Common myeloid progenitor, CD34-positive (primary cell): Measurements from ENCODE around the gene GFOD2.

Experiments
- CTCF ChIA-PET: fragments of 350-600 bp; sonication (Branson Sonifier 250); formaldehyde crosslinking; loops from one replicate; lab custom pipeline; 2021; ENCODE audit warnings: antibody characterized with exemption; lab: Charles Lee
- POLR2A ChIA-PET: fragments of 350-600 bp; sonication (Branson Sonifier 250); formaldehyde crosslinking; loops from one replicate; lab custom pipeline; 2021; ENCODE audit warnings: antibody characterized with exemption; lab: Charles Lee
- DNase-seq, 3 donors: peaks; one replicate each; pipeline versions ENCODE4 v3.0.0 to v3.0.0-alpha.2; 2013
- H3K27ac ChIP-seq, 2 experiments: 1 replicate in 1 of 2; 2 replicates in 1 of 2; pipeline ENCODE4 v1.7.0; 2013; ENCODE audit warnings: inconsistent platforms in 2 of 2, low read length in 2 of 2, mild to moderate bottlenecking in 2 of 2, low read depth in 1 of 2, moderate library complexity in 1 of 2; ENCODE audit not compliant: severe bottlenecking in 2 of 2, insufficient read depth in 1 of 2, poor library complexity in 1 of 2
- H3K27me3 ChIP-seq, 5 experiments: replicated peaks in 2 of 5; 1 replicate in 3 of 5; 2 replicates in 2 of 5; pipeline versions ENCODE4 v1.6.1 to v1.7.0; 2013; ENCODE audit warnings: low read length in 4 of 5, mild to moderate bottlenecking in 2 of 5, moderate library complexity in 2 of 5, inconsistent platforms in 1 of 5; ENCODE audit not compliant: insufficient read depth in 5 of 5, control insufficient read depth in 4 of 5
- H3K36me3 ChIP-seq, 4 experiments: 1 replicate in 2 of 4; 2 replicates in 2 of 4; pipeline versions ENCODE4 v1.6.1 to v1.7.0; 2013; ENCODE audit warnings: low read length in 3 of 4, control low read depth in 1 of 4, mild to moderate bottlenecking in 1 of 4; ENCODE audit not compliant: control insufficient read depth in 4 of 4, insufficient read depth in 4 of 4
- H3K4me1 ChIP-seq, 4 experiments: 1 replicate in 3 of 4; 2 replicates in 1 of 4; pipeline versions ENCODE4 v1.6.1 to v1.7.1; 2013; ENCODE audit warnings: low read length in 3 of 4, mild to moderate bottlenecking in 3 of 4, control low read depth in 1 of 4, inconsistent platforms in 1 of 4, moderate library complexity in 1 of 4; ENCODE audit not compliant: control insufficient read depth in 4 of 4, insufficient read depth in 4 of 4; ENCODE audit errors: control extremely low read depth in 1 of 4
- H3K4me3 ChIP-seq, 7 experiments: 1 replicate in 4 of 7; 2 replicates in 3 of 7; pipeline versions ENCODE4 v1.5.1 to v1.7.0; 2013; ENCODE audit warnings: mild to moderate bottlenecking in 7 of 7, low read length in 6 of 7, moderate library complexity in 6 of 7, inconsistent platforms in 2 of 7, low read depth in 2 of 7, control low read depth in 1 of 7; ENCODE audit not compliant: insufficient read depth in 4 of 7, control insufficient read depth in 1 of 7; ENCODE audit errors: extremely low read depth in 1 of 7
- H3K9me3 ChIP-seq, 5 experiments: 1 replicate in 4 of 5; 2 replicates in 1 of 5; pipeline versions ENCODE4 v1.6.1 to v1.7.1; 2013; ENCODE audit warnings: low read length in 4 of 5, mild to moderate bottlenecking in 2 of 5, inconsistent platforms in 1 of 5, low read depth in 1 of 5, moderate library complexity in 1 of 5; ENCODE audit not compliant: control insufficient read depth in 4 of 5, insufficient read depth in 2 of 5; ENCODE audit errors: control extremely low read depth in 1 of 5
- WGBS: methylation state at CpG from one replicate; pipeline ENCODE4 v1.1.5; 2013; ENCODE audit not compliant: insufficient coverage; 5-methylcytosine and 5-hydroxymethylcytosine counted together

GFOD2 gene

DNA sequence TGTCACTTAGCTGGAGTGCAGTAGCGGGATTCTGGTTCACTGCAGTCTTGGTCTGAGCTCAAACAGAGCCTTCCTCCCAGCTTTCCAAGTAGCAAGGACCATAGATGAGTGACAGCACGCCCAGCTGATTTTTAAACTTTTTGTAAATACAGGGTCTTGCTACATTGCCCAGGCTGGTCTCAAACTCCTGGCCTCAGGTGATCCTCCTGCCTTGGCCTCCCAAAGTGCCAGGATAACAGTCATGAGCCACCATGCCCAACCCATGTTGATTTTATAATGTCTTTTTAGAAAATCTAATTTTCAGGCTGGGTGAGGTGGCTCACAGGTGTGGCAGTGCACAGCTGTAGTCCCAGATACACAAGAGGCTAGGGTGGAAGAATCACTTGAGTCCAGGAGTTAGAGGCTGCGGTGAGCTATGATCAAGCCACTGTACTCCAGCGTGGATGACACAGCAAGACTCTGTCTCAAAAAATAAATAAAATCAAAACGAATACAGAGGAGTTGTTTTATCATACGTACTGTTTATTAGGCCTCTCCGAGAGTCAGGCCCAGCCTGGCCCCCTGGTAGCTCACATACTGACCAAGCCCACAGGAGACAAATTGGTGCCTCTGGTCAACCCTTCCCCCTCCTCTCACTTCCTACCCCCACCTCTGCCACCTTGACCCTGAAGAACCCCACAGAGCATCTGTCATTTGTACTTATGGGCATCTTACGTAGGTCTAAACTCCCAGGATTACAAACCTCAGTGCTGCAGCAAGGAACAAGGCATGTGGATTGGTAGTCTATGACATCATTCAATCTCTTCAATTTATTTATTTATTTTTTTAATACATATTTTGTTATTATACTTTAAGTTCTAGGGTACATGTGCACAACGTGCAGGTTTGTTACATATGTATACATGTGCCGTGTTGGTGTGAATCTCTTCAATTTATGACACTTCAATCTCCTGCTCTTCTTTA lies 38.9 kb downstream of the GFOD2 start:
- Histone ChIP-seq H3K36me3 (peaks cover 6 to 33% (median 22%) of the 10 kb centered on the region in 4 experiments), H3K4me3 (no peak overlapping the region), H3K27ac (no peak overlapping the region), H3K4me1 (peaks cover 0 to 3% (median 1%) of the 10 kb centered on the region in 4 experiments), H3K27me3 (no peaks in the 10 kb centered on the region), H3K9me3 (no peaks in the 10 kb centered on the region)
- 100% methylated on average over 4 of the region's 10 CpGs for WGBS
- POLR2A ChIA-PET: no interaction called here
- CTCF ChIA-PET: interaction anchor here (1.4 to 3.9 kb wide), 3 partner anchors 7 to 187 kb away, joined by 3 to 15 read pairs (median 6); no protein-coding TSS in a partner anchor
- DNase-seq: no peak

DNA sequence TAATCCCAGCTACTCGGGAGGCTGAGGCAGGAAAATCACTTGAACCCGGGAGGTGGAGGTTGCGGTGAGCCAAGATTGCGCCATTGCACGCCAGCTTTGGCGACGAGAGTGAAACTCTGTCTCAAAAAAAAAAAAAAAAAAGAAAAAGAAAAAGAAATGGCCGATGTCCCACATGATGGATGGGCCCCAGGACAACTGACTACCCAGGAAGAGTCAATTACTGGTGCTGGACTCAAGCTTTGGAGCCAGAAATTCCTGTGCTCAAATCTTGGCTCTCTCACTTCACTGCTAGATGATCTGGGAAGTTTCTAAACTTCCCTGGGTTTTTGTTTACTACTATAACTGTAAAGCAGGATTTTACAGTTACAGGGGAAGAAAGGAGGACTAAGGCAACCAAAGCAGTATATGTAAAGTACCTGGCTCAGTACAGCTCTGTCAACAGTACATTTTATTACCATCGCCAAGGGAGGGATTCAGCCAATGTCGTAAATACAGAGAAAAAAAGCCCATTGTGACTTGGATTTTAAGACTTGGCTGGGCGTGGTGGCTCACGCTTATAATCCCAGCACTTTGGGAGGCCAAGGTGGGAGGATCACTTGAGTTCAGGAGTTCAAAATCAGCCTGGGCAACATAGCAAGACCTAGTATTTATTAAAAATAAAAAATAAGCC lies 40.6 kb downstream of the GFOD2 start:
- H3K27me3 ChIP-seq: no peaks in the 10 kb centered on the region
- no peak for DNase-seq
- H3K27ac ChIP-seq: no peak overlapping the region
- 97% methylated on average over 10 of the region's 12 CpGs for WGBS
- no peak overlapping the region for H3K4me3 ChIP-seq
- ChIA-PET CTCF (interaction anchor here (1.0 to 1.2 kb wide), 2 partner anchors 138 to 162 kb away, joined by 3 read pairs; no protein-coding TSS in a partner anchor), POLR2A (interaction anchor here (0.6 kb wide), 1 partner anchor 616 kb away, joined by 3 read pairs; no protein-coding TSS in a partner anchor)
- no peaks in the 10 kb centered on the region for H3K9me3 ChIP-seq
- H3K4me1 ChIP-seq: peaks cover 3 to 14% (median 13%) of the 10 kb centered on the region in 4 experiments
- peaks cover 6 to 21% (median 13%) of the 10 kb centered on the region in 4 experiments for H3K36me3 ChIP-seq

- CTCF ChIA-PET: interaction anchor here (1.1 to 1.2 kb wide), 2 partner anchors 9 to 161 kb away, joined by 3 read pairs; no protein-coding TSS in a partner anchor
- H3K36me3 ChIP-seq: peaks cover 4 to 16% (median 10%) of the 10 kb centered on the region in 4 experiments
- no peaks in the 10 kb centered on the region for H3K27me3 ChIP-seq
- H3K27ac ChIP-seq: no peak overlapping the region
- POLR2A ChIA-PET: interaction anchor here (0.6 kb wide), 1 partner anchor 617 kb away, joined by 3 read pairs; no protein-coding TSS in a partner anchor
- no peak for DNase-seq
- H3K9me3 ChIP-seq: no peaks in the 10 kb centered on the region
- no CpG with 5 or more reads among the region's 1 CpG for WGBS
- H3K4me1 ChIP-seq: peaks cover 6 to 21% (median 20%) of the 10 kb centered on the region in 4 experiments
- no peak overlapping the region for H3K4me3 ChIP-seq
Measured at GRCh38 chr16:67677712-67678111, 41.4 kb downstream of the GFOD2 start.

DNA sequence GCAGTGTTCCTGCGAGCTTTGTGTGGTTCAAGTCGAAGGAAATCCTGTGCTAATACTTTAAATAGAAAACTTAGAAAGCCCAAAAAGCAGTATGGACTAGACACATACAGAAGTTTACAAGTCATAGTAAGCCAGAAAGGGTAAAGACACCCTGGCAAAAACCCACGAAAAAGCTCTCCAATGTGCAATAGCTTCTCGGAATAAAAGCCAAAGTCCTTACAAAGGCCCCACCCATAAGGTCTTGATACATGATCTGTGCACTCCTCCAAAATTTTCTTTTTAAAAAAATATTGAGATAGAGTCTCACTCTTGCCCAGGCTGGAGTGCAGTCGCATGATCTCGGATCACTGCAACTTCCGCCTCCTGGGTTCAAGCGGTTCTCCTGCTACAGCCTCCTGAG lies 42.2 kb downstream of the GFOD2 start:
- Histone ChIP-seq H3K4me3 (no peak overlapping the region), H3K27me3 (no peaks in the 10 kb centered on the region), H3K9me3 (no peaks in the 10 kb centered on the region), H3K27ac (no peak overlapping the region), H3K4me1 (peaks cover 6 to 23% (median 20%) of the 10 kb centered on the region in 4 experiments), H3K36me3 (peaks cover 0 to 16% (median 9%) of the 10 kb centered on the region in 4 experiments)
- WGBS: 98% methylated on average over 7 of the region's 8 CpGs
- DNase-seq: no peak
- POLR2A ChIA-PET: interaction anchor here (0.6 kb wide), 1 partner anchor 606 kb away, joined by 3 read pairs; no protein-coding TSS in a partner anchor
- CTCF ChIA-PET: interaction anchor here (0.8 to 1.1 kb wide), 2 partner anchors 9 to 138 kb away, joined by 3 to 5 read pairs; no protein-coding TSS in a partner anchor

DNA sequence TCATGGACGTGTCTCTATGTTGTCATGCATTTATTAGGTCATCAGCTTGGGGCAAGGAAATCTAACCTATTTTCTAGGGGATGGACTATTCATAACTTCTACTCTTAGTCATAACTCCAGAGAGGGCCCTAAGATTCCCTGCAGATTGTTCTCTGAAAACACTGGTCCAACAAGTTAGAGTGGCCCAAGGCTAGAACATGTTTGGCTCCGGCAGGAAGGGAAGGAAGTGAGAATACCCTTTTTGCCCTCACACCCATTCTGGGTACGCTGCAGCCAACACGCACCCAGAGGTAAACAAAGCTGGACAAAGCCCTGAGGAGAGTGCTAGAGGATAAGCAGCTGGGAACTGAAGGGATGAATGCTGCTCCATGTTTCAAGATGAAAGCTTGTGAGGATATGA lies 42.6 kb downstream of the GFOD2 start:
- H3K9me3 ChIP-seq: no peaks in the 10 kb centered on the region
- CTCF ChIA-PET: interaction anchor here (0.8 to 1.1 kb wide), 2 partner anchors 8 to 138 kb away, joined by 3 to 5 read pairs; no protein-coding TSS in a partner anchor
- POLR2A ChIA-PET: interaction anchor here (0.6 kb wide), 1 partner anchor 605 kb away, joined by 3 read pairs; no protein-coding TSS in a partner anchor
- no peak for DNase-seq
- 96% methylated on average over 3 of the region's 4 CpGs for WGBS
- peaks cover 6 to 23% (median 20%) of the 10 kb centered on the region in 4 experiments for H3K4me1 ChIP-seq
- no peak overlapping the region for H3K4me3 ChIP-seq
- no peaks in the 10 kb centered on the region for H3K27me3 ChIP-seq
- peaks cover 0 to 16% (median 9%) of the 10 kb centered on the region in 4 experiments for H3K36me3 ChIP-seq
- no peak overlapping the region for H3K27ac ChIP-seq

DNA sequence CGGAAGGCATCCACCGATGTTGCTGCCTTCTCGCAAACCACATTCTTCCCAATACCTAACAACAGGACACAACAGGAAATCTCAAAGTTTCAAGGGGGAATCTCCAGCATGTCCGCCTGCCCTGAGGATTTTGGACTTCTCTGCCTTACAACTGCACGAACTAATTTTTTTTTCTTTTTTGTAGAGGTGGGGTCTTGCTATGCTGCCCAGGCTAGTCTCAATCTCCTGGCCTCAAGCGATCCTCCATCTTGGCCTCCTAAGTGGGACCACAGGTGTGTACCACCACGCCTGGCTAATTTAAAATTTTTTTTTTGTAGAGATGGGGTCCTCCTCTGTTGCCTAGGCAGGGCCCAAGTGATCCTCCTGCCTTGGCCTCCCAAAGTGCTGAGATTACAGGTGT lies 43.1 kb downstream of the GFOD2 start:
- no peak for DNase-seq
- ChIA-PET POLR2A (no interaction called here), CTCF (interaction anchor here (1.7 kb wide), 1 partner anchor 16 kb away, joined by 5 read pairs; no protein-coding TSS in a partner anchor)
- WGBS: 100% methylated on average over 5 of the region's 7 CpGs
- H3K4me1 ChIP-seq: peaks cover 6 to 23% (median 20%) of the 10 kb centered on the region in 4 experiments
- no peaks in the 10 kb centered on the region for H3K27me3 ChIP-seq
- H3K4me3 ChIP-seq: no peak overlapping the region
- H3K9me3 ChIP-seq: no peaks in the 10 kb centered on the region
- H3K27ac ChIP-seq: no peak overlapping the region
- H3K36me3 ChIP-seq: peaks cover 0 to 15% (median 9%) of the 10 kb centered on the region in 4 experiments
